Transverse colon (tissue), 4 donors: Measurements from ENCODE around the gene TRIM47. TPM values are rescaled to one million over a fixed set of nuclear protein-coding genes. Genes with fewer than 3 reads are reported as not detected.
A peak's percentile ranks its signal among the peaks of the same experiment; 100 is the strongest.

ENCODE experiments used
- DNase-seq: peaks from one replicate; pipeline ENCODE4 v3.0.0-alpha.2; 2019
- H3K27ac ChIP-seq, 4 donors: fragments of 200-600 bp; sonication (generic); 2 replicates each; pipeline ENCODE4 v1.5.1; 2016 to 2018; ENCODE audit warnings: inconsistent platforms in 4 of 4
- H3K27me3 ChIP-seq: fragments of 200-600 bp; sonication (generic); 2 replicates; pipeline ENCODE4 v1.5.1; 2017; ENCODE audit warnings: inconsistent platforms
- H3K36me3 ChIP-seq, 4 donors: fragments of 200-600 bp; sonication (generic); 2 replicates each; pipeline ENCODE4 v1.5.1; 2017 to 2019; ENCODE audit warnings: inconsistent platforms in 4 of 4
- H3K4me1 ChIP-seq, 4 donors: fragments of 200-600 bp; sonication (generic); 2 replicates each; pipeline ENCODE4 v1.5.1; 2017 to 2020; ENCODE audit warnings: inconsistent platforms in 4 of 4
- H3K4me3 ChIP-seq, 4 donors: fragments of 200-600 bp; sonication (generic); 1 replicate in 1 of 4; 2 replicates in 3 of 4; pipeline versions ENCODE4 v1.5.1 to v1.6.1; 2017 to 2019; ENCODE audit warnings: inconsistent platforms in 4 of 4
- H3K9me3 ChIP-seq, 2 donors: fragments of 200-600 bp; sonication (generic); 2 replicates each; pipeline ENCODE4 v1.5.1; 2017 to 2019; ENCODE audit warnings: inconsistent platforms in 2 of 2
- EP300 ChIP-seq: sonication (generic); formaldehyde crosslinking; IDR thresholded peaks from one replicate; pipeline ENCODE4 v1.6.1; 2017; ENCODE audit warnings: antibody characterized with exemption, low read depth
- POLR2A ChIP-seq: fragments of 450-650 bp; IDR thresholded peaks from one replicate; pipeline ENCODE4 v1.6.1; 2016; ENCODE audit warnings: antibody characterized with exemption, mild to moderate bottlenecking, moderate library complexity
- POLR2AphosphoS5 ChIP-seq, 3 donors: sonication (generic); formaldehyde crosslinking; IDR thresholded peaks; one replicate each; pipeline ENCODE4 v1.6.1; 2016; ENCODE audit warnings: antibody characterized with exemption in 3 of 3
- WGBS, 2 donors: methylation state at CpG; one replicate each; pipeline ENCODE4 v1.1.5; 2018; ENCODE audit warnings: low coverage in 1 of 2; 5-methylcytosine and 5-hydroxymethylcytosine counted together
- in situ Hi-C, 4 donors: fragments of 200-750 bp; cut with MboI; loops; one replicate each; pipeline versions ENCODE4 v1.15.0 to v1.15.1; 2017; ENCODE audit warnings: low sequenced_read_pairs in 3 of 4, low pct_ligation_motif_present in 1 of 4, low pct_unique_long_range_greater_than_20kb in 1 of 4
- intact Hi-C: fragments of 100-400 bp; cut with DNase I; formaldehyde crosslinking; loops from one replicate; pipeline ENCODE4 v1.15.1; 2023; ENCODE audit warnings: low total_unique reads
- total RNA-seq, 4 donors: library from RNA; depleted of rRNA; stranded (reverse); fragments of >200 nt; gene quantifications; one replicate each; pipeline ENCODE4 v1.1.0, GENCODE V29; 2016
- TF ChIP-seq, protein P1 (sequence below), 5 experiments: fragments of 200-600 bp in 3 of 5; fragments of 450-650 bp in 2 of 5; sonication (generic) in 3 of 5; IDR thresholded peaks; 1 replicate in 2 of 5; 2 replicates in 3 of 5; pipeline ENCODE4 v1.5.1; 2016 to 2017; ENCODE audit warnings: antibody characterized with exemption in 5 of 5, inconsistent platforms in 3 of 5, mild to moderate bottlenecking in 2 of 5, moderate library complexity in 1 of 5

TRIM47 gene
- total RNA-seq, 4 donors from 2014 or later = 38.6 to 118 (median 41.0) TPM

DNA sequence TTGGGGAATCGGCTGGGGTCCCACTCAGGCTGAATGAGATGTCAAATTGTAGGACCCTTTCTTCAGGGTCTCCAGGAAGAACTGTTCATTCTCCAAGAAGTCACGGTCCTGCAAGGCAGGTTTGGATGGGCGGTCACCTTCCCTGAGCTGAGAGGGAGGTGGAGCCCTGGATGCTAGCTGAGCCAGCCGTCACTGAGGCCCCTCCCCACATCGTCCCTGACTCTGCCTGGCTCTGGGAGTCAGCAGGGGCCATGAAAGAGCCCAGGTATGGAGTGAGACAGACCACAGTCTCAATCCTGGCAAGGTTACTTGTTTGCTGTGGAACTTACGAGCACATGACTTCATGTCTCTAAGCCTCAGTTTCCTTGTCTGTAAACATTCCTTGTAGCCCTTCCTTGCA, 32.3 kb upstream of the TRIM47 start:
- H3K27me3 ChIP-seq = no peaks in the 10 kb centered on the region
- DNase-seq = no peak
- H3K36me3 ChIP-seq = no peaks in the 10 kb centered on the region
- H3K4me1 ChIP-seq = peaks cover 0 to 1% (median under 1%) of the 10 kb centered on the region in 4 donors
- intact Hi-C loops (no loop called here), in situ Hi-C loops (loop anchor here in 2 of 4 donors (10.0 to 25.0 kb wide), 3 partner anchors 74 to 277 kb away; partner anchors contain the start of gene CDK3 (in 1 of the 2))
- H3K4me3 ChIP-seq = no peak overlapping the region
- H3K27ac ChIP-seq = no peak overlapping the region
- no peaks in the 10 kb centered on the region for H3K9me3 ChIP-seq
- 67% methylated on average over 6 of the region's 6 CpGs; no CpG with 5 or more reads in 1 of the 2 donors for WGBS, 2 donors
- TF ChIP-seq POLR2A (no peak), EP300 (no peak), POLR2AphosphoS5 (IDR thresholded peaks at IDR 0.05) (no peak)
- TF ChIP-seq, protein P1, sequence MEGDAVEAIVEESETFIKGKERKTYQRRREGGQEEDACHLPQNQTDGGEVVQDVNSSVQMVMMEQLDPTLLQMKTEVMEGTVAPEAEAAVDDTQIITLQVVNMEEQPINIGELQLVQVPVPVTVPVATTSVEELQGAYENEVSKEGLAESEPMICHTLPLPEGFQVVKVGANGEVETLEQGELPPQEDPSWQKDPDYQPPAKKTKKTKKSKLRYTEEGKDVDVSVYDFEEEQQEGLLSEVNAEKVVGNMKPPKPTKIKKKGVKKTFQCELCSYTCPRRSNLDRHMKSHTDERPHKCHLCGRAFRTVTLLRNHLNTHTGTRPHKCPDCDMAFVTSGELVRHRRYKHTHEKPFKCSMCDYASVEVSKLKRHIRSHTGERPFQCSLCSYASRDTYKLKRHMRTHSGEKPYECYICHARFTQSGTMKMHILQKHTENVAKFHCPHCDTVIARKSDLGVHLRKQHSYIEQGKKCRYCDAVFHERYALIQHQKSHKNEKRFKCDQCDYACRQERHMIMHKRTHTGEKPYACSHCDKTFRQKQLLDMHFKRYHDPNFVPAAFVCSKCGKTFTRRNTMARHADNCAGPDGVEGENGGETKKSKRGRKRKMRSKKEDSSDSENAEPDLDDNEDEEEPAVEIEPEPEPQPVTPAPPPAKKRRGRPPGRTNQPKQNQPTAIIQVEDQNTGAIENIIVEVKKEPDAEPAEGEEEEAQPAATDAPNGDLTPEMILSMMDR (IDR thresholded peaks at IDR 0.05) = no peak

DNA sequence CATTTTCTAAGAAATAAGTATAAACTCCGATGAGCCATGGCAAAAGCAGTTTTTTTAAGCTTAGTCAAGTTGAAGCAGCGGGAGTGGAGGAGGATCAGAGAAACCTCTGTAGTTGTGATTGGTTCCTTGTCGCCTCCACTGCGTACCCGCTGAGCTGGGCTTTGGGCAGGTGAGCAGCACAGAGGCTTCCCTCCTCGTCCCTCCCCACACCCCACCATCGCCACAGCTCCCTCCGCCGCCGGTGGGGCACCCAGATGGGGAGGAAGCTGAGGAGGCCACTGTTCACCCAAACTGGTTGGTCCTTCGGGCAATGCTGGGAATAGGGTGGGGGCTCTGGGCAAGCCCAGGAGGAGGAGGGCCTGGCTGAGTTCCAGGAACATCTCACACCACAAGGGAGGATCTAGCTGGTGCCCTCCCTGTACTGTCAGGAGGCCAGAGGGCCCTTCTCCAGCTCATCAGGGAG, 31.5 kb upstream of the TRIM47 start:
- TF ChIP-seq, protein P1 (IDR thresholded peaks at IDR 0.05) = no peak
- WGBS, 2 donors = 48 to 80% methylated on average over 1 to 11 of the region's 11 CpGs
- H3K27ac ChIP-seq = no peak overlapping the region
- peaks cover 0 to 8% (median 7%) of the 10 kb centered on the region in 4 donors for H3K4me1 ChIP-seq
- in situ Hi-C loops = loop anchor here (5.0 to 25.0 kb wide), 6 partner anchors 75 to 277 kb away; partner anchors contain the start of gene CDK3 (in 2 of the 4)
- intact Hi-C loops = loop anchor here (5.0 kb wide), 1 partner anchor 92 kb away; the partner anchor contains the start of gene CDK3
- H3K4me3 ChIP-seq = no peak overlapping the region
- no peaks in the 10 kb centered on the region for H3K27me3 ChIP-seq
- H3K36me3 ChIP-seq = no peaks in the 10 kb centered on the region
- H3K9me3 ChIP-seq = no peaks in the 10 kb centered on the region
- no peak for DNase-seq

DNA sequence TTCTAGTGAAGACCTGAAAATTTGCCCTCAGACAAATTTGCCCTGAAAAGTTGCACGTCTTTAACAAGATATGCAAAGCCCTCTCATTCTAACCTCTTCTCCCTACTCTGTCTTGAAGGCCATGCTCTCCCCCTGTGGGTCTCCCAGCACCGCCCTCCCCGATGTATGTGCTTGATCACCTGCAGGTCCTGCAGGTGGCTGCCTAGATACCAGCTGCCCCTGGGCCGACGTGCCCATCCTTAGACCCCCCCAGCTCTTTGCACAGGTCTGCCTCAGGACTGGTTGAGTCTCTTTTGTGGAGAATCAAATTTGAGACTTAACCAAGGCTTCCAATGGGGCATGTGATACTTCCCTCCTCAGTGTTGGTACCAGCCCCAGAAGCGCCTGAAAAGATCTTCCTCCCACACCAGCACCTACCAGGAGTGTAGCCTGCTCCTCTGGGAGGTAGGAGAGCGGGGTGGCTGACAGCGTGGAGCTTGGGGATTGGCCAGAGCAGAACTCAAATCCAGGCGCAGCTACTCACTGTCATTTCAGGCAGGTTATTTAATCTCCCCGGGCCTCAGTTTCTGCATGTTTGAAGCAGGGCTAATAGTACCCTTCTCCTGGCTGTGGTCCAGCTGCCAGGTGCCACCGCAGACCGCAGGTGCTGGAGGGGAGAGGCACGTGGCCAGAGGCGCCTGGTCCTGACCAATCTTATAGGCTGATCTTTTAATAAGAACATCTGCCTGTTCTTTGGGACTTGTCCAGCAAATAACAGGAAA, 30.9 kb upstream of the TRIM47 start:
- in situ Hi-C loops = loop anchor here (5.0 to 25.0 kb wide), 4 partner anchors 86 to 278 kb away; partner anchors contain the start of gene CDK3 (in 1 of the 4)
- no peak overlapping the region for H3K27ac ChIP-seq
- no peaks in the 10 kb centered on the region for H3K36me3 ChIP-seq
- TF ChIP-seq, protein P1 (IDR thresholded peaks at IDR 0.05) = no peak
- TF ChIP-seq POLR2A (no peak), POLR2AphosphoS5 (IDR thresholded peaks at IDR 0.05) (no peak), EP300 (no peak)
- no peak overlapping the region for H3K4me3 ChIP-seq
- no peaks in the 10 kb centered on the region for H3K27me3 ChIP-seq
- no peak for DNase-seq
- 63% methylated on average over 14 of the region's 14 CpGs; no CpG with 5 or more reads in 1 of the 2 donors for WGBS, 2 donors
- H3K9me3 ChIP-seq = no peaks in the 10 kb centered on the region
- peaks cover under 1 to 10% (median 7%) of the 10 kb centered on the region in 4 donors for H3K4me1 ChIP-seq
- intact Hi-C loops = loop anchor here (5.0 kb wide), 1 partner anchor 93 kb away; the partner anchor contains the start of gene CDK3

DNA sequence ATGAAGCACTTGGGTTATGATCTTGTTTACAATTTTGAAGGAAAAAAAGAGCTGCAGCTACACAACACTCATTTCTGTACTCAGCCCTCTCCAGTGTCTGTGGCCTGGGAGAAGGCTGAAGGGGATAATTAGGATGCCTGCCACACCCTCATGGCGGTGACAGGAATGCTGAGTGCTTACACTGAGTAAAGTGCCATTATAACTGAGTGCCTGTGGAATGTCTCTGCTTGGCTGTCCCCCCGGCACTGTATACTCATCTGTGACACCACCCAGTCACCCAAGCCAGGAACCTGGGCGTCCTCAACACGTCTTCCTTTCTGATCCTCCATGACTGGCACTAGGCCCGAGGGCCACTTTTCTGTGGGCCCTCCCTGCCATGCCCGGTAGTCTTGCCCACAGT, 29.8 kb upstream of the TRIM47 start:
- in situ Hi-C loops (loop anchor here (5.0 to 25.0 kb wide), 4 partner anchors 87 to 279 kb away; partner anchors contain the start of gene CDK3 (in 1 of the 4)), intact Hi-C loops (loop anchor here (5.0 kb wide), 1 partner anchor 94 kb away; the partner anchor contains the start of gene CDK3)
- no peaks in the 10 kb centered on the region for H3K9me3 ChIP-seq
- peak; percentile 38 for DNase-seq
- H3K27me3 ChIP-seq = no peaks in the 10 kb centered on the region
- peaks cover 10 to 19% (median 17%) of the 10 kb centered on the region in 4 donors for H3K4me1 ChIP-seq
- WGBS, 2 donors = 60% methylated on average over 6 of the region's 6 CpGs; no CpG with 5 or more reads in 1 of the 2 donors
- no peak for TF ChIP-seq POLR2A
- TF ChIP-seq EP300 = no peak
- no peak for TF ChIP-seq POLR2AphosphoS5 (IDR thresholded peaks at IDR 0.05)
- TF ChIP-seq, protein P1 (IDR thresholded peaks at IDR 0.05) = no peak
- H3K4me3 ChIP-seq = no peak overlapping the region
- H3K27ac ChIP-seq = no peak overlapping the region
- no peaks in the 10 kb centered on the region for H3K36me3 ChIP-seq
